Activated CD4-positive, CD25-positive, alpha-beta regulatory T cell treated with anti-CD3 and anti-CD28 coated beads, Interleukin-2, amount 50 U/mL, for 24 hours (primary cell): Measurements from ENCODE around the gene CD99.
"Not testable (repeated sequence)": the region's sequence is repeated elsewhere in the genome, so short reads cannot be mapped to it uniquely, and the experiment has no call there.

ENCODE experiments used
- ATAC-seq, 2 donors: fragments of 150-1000 bp; cut with Tn5 transposase; one replicate each; pipeline ENCODE4 v1.10.0; 2021; ENCODE audit warnings: mild to moderate bottlenecking in 1 of 2, moderate library complexity in 1 of 2

The CD99 gene

GRCh38 chrX:2690856-2691542 is at the start of gene CD99:
Gene CD99, plus strand, starts transcription at chrX:2691295. Its CDS starts 66 bp downstream, at chrX:2691361.
- ATAC-seq: peak; percentile 89

GRCh38 chrX:2642146-2642545 is 48.9 kb upstream of the CD99 start:
- no peak for ATAC-seq

- ATAC-seq: no peak
These were observed 48.3 kb upstream of the CD99 start for GRCh38 chrX:2642791-2643190.

GRCh38 chrX:2643880-2644279 is 47.2 kb upstream of the CD99 start:
- ATAC-seq: no peak

GRCh38 chrX:2645563-2645962 is 45.5 kb upstream of the CD99 start:
- ATAC-seq: no peak

GRCh38 chrX:2647627-2648026 is 43.5 kb upstream of the CD99 start:
- ATAC-seq: peak in 1 of 2 donors; percentile 41

GRCh38 chrX:2650037-2650436 is 41.1 kb upstream of the CD99 start:
- no peak for ATAC-seq

- no peak for ATAC-seq
These were observed 40.2 kb upstream of the CD99 start for GRCh38 chrX:2650865-2651264.

GRCh38 chrX:2652106-2652505 is 39.0 kb upstream of the CD99 start:
- no peak for ATAC-seq

- ATAC-seq: no peak
These were observed 36.4 kb upstream of the CD99 start for GRCh38 chrX:2654436-2655340.

- ATAC-seq: no peak
These were observed 34.7 kb upstream of the CD99 start for GRCh38 chrX:2656257-2656836.

GRCh38 chrX:2657532-2658113 is 33.5 kb upstream of the CD99 start:
- no peak for ATAC-seq

GRCh38 chrX:2658585-2659292 is 32.4 kb upstream of the CD99 start:
- no peak for ATAC-seq

- ATAC-seq: no peak
These were observed 28.5 kb upstream of the CD99 start for GRCh38 chrX:2662586-2662985.

- no peak for ATAC-seq
These were observed 26.6 kb upstream of the CD99 start for GRCh38 chrX:2664502-2664901.

GRCh38 chrX:2665387-2666304 is 25.4 kb upstream of the CD99 start:
- ATAC-seq: no peak

- no peak for ATAC-seq
These were observed 24.6 kb upstream of the CD99 start for GRCh38 chrX:2666491-2666890.

GRCh38 chrX:2670978-2671377 is 20.1 kb upstream of the CD99 start:
- no peak for ATAC-seq

- ATAC-seq: no peak
These were observed 19.0 kb upstream of the CD99 start for GRCh38 chrX:2672084-2672483.

GRCh38 chrX:2673611-2674010 is 17.5 kb upstream of the CD99 start:
- ATAC-seq: no peak

- ATAC-seq: not testable (repeated sequence)
These were observed 15.4 kb upstream of the CD99 start for GRCh38 chrX:2675657-2676200.
